Stomach (tissue), 9 donors: Measurements from ENCODE around the gene TNFRSF14. TPM values are rescaled to one million over a fixed set of nuclear protein-coding genes. Genes with fewer than 3 reads are reported as not detected.

Experiments
- DNase-seq, 2 donors: peaks; one replicate each; pipeline versions ENCODE4 v3.0.0 to v3.0.0-alpha.2; 2013 to 2019
- H3K27ac ChIP-seq, 5 donors: fragments of 200-600 bp in 4 of 5; sonication (generic) in 4 of 5; one replicate each; pipeline ENCODE4 v1.5.1; 2013 to 2019; ENCODE audit warnings: mild to moderate bottlenecking in 1 of 5, moderate library complexity in 1 of 5
- H3K27me3 ChIP-seq, 3 donors: fragments of 200-600 bp; sonication (generic); one replicate each; pipeline ENCODE4 v1.5.1; 2017 to 2019; ENCODE audit warnings: mixed run types in 1 of 3
- H3K36me3 ChIP-seq, 4 donors: fragments of 200-600 bp; sonication (generic); 1 replicate in 3 of 4; 2 replicates in 1 of 4; pipeline ENCODE4 v1.5.1; 2016 to 2019
- H3K4me1 ChIP-seq, 4 donors: fragments of 200-600 bp; sonication (generic); one replicate each; pipeline ENCODE4 v1.5.1; 2016 to 2019
- H3K4me3 ChIP-seq, 4 donors: fragments of 200-600 bp; sonication (generic) in 3 of 4; one replicate each; pipeline ENCODE4 v1.5.1; 2016 to 2019; ENCODE audit warnings: mild to moderate bottlenecking in 1 of 4
- H3K9me3 ChIP-seq, 4 donors: fragments of 200-600 bp; sonication (generic); one replicate each; pipeline ENCODE4 v1.5.1; 2016 to 2019
- CTCF ChIP-seq, 7 experiments: fragments of 450-650 bp in 4 of 7; fragments of 200-600 bp in 3 of 7; sonication (generic) in 3 of 7; IDR thresholded peaks; one replicate each; pipeline ENCODE4 v1.5.1; 2016 to 2019; ENCODE audit warnings: antibody characterized with exemption in 7 of 7, control low read depth in 2 of 7, mild to moderate bottlenecking in 1 of 7
- EP300 ChIP-seq: sonication (generic); formaldehyde crosslinking; IDR thresholded peaks from one replicate; pipeline ENCODE4 v1.6.1; 2017; ENCODE audit warnings: antibody characterized with exemption
- POLR2A ChIP-seq, 4 donors: fragments of 450-650 bp; IDR thresholded peaks; one replicate each; pipeline ENCODE4 v1.6.1; 2016; ENCODE audit warnings: antibody characterized with exemption in 4 of 4, control low read depth in 2 of 4, mild to moderate bottlenecking in 1 of 4, moderate library complexity in 1 of 4
- POLR2AphosphoS5 ChIP-seq, 3 donors: sonication (generic); formaldehyde crosslinking; IDR thresholded peaks; one replicate each; pipeline ENCODE4 v1.6.1; 2016; ENCODE audit warnings: antibody characterized with exemption in 3 of 3
- WGBS, 5 donors: extraction: QIAGEN DNeasy Blood & Tissue Kit in 3 of 5; methylation state at CpG; one replicate each; pipeline versions ENCODE4 v1.1.5 to v1.1.7; 2013 to 2018; 5-methylcytosine and 5-hydroxymethylcytosine counted together
- intact Hi-C: fragments of 100-400 bp; cut with DNase I; formaldehyde crosslinking; loops from one replicate; pipeline ENCODE4 v1.15.1; 2023; ENCODE audit warnings: low total_unique reads
- polyA plus RNA-seq, 3 donors: library from polyadenylated mRNA; stranded (reverse); fragments of 200-250 nt; gene quantifications; one replicate each; pipeline ENCODE4 v1.2.3, GENCODE V29; 2013
- total RNA-seq, 5 donors: library from RNA; depleted of rRNA; stranded (reverse); fragments of >200 nt; gene quantifications; one replicate each; pipeline versions ENCODE4 v1.1.0 to v1.2.3, GENCODE V29; 2014 to 2016
- donor health status: healthy with polysubstance abuse.
- donor health status: Bipolar disorder and iron deficiency.
- donor health status: healthy.

TNFRSF14 gene
- total and polyA plus RNA-seq, 8 donors = 33.2 to 413 (median 103) TPM

DNA sequence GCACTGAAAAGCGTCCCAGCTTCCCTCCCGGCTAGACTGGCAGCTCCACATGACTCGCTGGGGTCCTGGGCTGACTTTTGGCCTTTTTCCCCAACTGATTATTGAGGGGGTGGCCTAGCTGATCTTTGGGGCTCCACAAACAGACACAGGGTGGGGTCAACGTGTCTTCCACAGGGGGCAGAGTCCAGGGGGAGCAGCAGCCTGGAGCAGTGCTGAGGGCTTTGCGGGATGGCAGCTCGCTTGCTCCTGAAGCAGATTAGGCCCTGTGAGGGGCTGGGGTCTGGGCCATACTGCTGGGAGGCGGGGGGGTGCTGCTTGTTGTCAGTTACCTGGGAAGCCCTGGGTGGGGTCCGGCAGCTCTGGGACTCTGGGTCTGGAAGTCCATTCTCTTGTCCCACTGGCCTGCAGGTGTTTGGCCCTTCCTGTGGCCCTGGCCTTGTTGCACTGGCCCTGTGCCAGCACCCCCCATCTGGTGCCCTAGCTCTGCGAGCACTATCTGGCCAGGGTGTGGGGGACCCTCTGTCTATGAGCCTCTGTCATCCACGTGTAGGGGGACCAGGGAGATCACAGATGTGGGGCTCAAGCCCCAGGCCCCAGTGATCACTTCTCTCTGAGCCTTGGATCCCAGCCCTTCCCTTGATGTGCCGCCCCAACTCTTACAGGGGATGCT lies 13.8 kb upstream of the TNFRSF14 start:
- TF ChIP-seq EP300 = no peak
- TF ChIP-seq POLR2A (IDR thresholded peaks at IDR 0.05) = no peak
- TF ChIP-seq CTCF (IDR thresholded peaks at IDR 0.05) = no peak
- TF ChIP-seq POLR2AphosphoS5 (IDR thresholded peaks at IDR 0.05) = no peak
- Histone ChIP-seq H3K9me3 (no peaks in the 10 kb centered on the region), H3K36me3 (no peaks in the 10 kb centered on the region), H3K27me3 (peaks cover 0 to 84% (median 8%) of the 10 kb centered on the region in 3 donors), H3K4me3 (no peak overlapping the region), H3K4me1 (peaks cover 40 to 61% (median 58%) of the 10 kb centered on the region in 4 donors), H3K27ac (no peak overlapping the region)
- WGBS, 5 donors = 77 to 86% (median 84%) methylated on average over 7 to 11 of the region's 11 CpGs
- intact Hi-C loops = loop anchor here (5.0 to 10.0 kb wide), 2 partner anchors 102 to 130 kb away; partner anchors contain the start of gene PEX10
- DNase-seq = no peak

- DNase-seq = peak; percentile 47 to 76
- Histone ChIP-seq H3K27ac (peak overlapping the region in 3 of 5 donors; percentile 7 to 98 (median 93)), H3K36me3 (no peaks in the 10 kb centered on the region), H3K4me3 (no peak overlapping the region), H3K9me3 (no peaks in the 10 kb centered on the region), H3K27me3 (peaks cover 0 to 72% (median 8%) of the 10 kb centered on the region in 3 donors), H3K4me1 (peaks cover 51 to 70% (median 64%) of the 10 kb centered on the region in 4 donors)
- intact Hi-C loops = loop anchor here (5.0 to 10.0 kb wide), 2 partner anchors 101 to 131 kb away; partner anchors contain the start of gene PEX10
- TF ChIP-seq EP300 = no peak
- TF ChIP-seq POLR2AphosphoS5 (IDR thresholded peaks at IDR 0.05) = no peak
- TF ChIP-seq CTCF (IDR thresholded peaks at IDR 0.05) = no peak
- no peak for TF ChIP-seq POLR2A (IDR thresholded peaks at IDR 0.05)
- 16 to 27% (median 20%) methylated on average over 9 to 26 of the region's 26 CpGs for WGBS, 5 donors
Observed at GRCh38 chr1:2543543-2544092, 12.6 kb upstream of the TNFRSF14 start.

DNA sequence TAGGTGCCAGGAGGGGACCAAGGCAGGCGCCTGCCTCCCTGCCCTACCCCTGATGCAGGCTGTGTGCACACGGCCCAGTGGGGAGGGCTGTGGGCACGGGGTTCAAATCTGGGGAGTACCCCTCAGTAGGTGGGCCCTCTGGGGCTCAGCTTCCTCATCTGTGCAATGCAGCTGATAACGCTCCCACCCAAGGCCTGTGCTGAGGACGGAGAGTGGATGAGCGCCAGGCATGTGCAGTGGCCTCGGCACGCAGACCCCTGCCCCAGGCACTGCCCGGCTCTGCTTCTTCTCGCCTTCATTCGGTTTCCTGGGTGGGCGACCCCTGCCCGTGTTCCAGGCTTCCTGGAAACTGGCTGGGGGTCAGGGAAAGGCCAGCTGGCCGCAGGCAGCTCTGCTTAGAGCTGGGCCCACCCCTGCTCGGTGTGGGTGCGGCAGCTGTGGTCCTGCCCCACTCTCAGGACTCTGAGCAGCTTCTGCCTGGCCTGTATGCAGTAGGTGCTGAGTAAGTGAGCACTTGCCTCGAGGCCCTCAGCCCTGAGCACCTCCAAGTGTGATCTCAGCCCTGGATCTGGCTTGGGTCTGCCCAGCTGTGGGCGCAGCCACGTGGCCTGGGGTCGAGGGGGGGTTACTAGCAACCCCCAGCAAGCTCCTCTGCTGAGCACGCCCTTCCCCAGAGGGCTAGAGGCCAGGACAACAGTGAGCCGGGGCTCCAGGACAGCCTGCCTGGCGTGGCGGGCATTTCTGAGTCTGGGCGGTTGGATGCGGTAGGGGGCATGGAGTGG lies 11.9 kb upstream of the TNFRSF14 start:
- Histone ChIP-seq H3K27ac (peak overlapping the region in 4 of 5 donors; percentile 36 to 98 (median 95)), H3K36me3 (no peaks in the 10 kb centered on the region), H3K4me1 (peaks cover 56 to 75% (median 70%) of the 10 kb centered on the region in 4 donors), H3K27me3 (peaks cover 0 to 66% (median 8%) of the 10 kb centered on the region in 3 donors), H3K4me3 (no peak overlapping the region), H3K9me3 (no peaks in the 10 kb centered on the region)
- 38 to 60% (median 49%) methylated on average over 16 to 26 of the region's 26 CpGs for WGBS, 5 donors
- intact Hi-C loops = loop anchor here (5.0 to 10.0 kb wide), 2 partner anchors 101 to 132 kb away; partner anchors contain the start of gene PEX10
- peak in 1 of 2 donors; percentile 68 for DNase-seq
- TF ChIP-seq POLR2AphosphoS5 (IDR thresholded peaks at IDR 0.05) (no peak), EP300 (no peak), POLR2A (IDR thresholded peaks at IDR 0.05) (no peak), CTCF (IDR thresholded peaks at IDR 0.05) (no peak)
